Measurements from ENCODE around the gene KNL1. TPM values are rescaled to one million over a fixed set of nuclear protein-coding genes. Genes with fewer than 3 reads are reported as not detected.
"Not testable (repeated sequence)": the region's sequence is repeated elsewhere in the genome, so short reads cannot be mapped to it uniquely, and the experiment has no call there.

The KNL1 gene
- total and polyA plus RNA-seq, 7 donors: under 0.01 to 5.9 (median 0.57) TPM; not detected in 1

DNA sequence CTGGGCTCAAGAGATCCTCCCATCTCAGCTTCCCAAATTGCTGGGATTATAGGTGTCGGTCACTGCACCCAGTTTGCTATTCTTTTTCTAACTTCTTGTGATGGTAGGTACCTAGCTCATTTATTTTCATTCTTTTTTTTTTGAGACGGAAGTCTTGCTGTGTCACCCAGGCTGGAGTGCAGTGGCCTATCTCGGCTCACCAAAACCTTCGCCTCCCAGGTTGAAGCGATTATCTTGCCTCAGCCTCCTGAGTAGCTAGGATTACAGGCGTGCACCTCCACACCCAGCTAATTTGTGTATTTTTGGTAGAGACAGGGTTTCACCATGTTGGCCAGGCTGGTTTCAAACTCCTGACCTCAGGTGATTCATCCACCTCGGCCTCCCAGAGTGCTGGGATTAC, 70.9 kb downstream of the KNL1 start:
- H3K27me3 ChIP-seq: no peaks in the 10 kb centered on the region
- no peak overlapping the region for H3K27ac ChIP-seq
- no peaks in the 10 kb centered on the region for H3K36me3 ChIP-seq
- TF ChIP-seq POLR2AphosphoS5 (IDR thresholded peaks at IDR 0.05) (no peak), EP300 (IDR thresholded peaks at IDR 0.05) (no peak), POLR2A (IDR thresholded peaks at IDR 0.05) (no peak)
- TF ChIP-seq, protein P1, sequence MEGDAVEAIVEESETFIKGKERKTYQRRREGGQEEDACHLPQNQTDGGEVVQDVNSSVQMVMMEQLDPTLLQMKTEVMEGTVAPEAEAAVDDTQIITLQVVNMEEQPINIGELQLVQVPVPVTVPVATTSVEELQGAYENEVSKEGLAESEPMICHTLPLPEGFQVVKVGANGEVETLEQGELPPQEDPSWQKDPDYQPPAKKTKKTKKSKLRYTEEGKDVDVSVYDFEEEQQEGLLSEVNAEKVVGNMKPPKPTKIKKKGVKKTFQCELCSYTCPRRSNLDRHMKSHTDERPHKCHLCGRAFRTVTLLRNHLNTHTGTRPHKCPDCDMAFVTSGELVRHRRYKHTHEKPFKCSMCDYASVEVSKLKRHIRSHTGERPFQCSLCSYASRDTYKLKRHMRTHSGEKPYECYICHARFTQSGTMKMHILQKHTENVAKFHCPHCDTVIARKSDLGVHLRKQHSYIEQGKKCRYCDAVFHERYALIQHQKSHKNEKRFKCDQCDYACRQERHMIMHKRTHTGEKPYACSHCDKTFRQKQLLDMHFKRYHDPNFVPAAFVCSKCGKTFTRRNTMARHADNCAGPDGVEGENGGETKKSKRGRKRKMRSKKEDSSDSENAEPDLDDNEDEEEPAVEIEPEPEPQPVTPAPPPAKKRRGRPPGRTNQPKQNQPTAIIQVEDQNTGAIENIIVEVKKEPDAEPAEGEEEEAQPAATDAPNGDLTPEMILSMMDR (IDR thresholded peaks at IDR 0.05): no peak
- intact Hi-C loops (cut with DNase I): no loop called here
- no peaks in the 10 kb centered on the region for H3K4me1 ChIP-seq
- H3K9me3 ChIP-seq: no peaks in the 10 kb centered on the region
- 96% methylated on average over 7 of the region's 7 CpGs for WGBS, 2 donors
- DNase-seq: no peak
- H3K4me3 ChIP-seq: no peak overlapping the region

DNA sequence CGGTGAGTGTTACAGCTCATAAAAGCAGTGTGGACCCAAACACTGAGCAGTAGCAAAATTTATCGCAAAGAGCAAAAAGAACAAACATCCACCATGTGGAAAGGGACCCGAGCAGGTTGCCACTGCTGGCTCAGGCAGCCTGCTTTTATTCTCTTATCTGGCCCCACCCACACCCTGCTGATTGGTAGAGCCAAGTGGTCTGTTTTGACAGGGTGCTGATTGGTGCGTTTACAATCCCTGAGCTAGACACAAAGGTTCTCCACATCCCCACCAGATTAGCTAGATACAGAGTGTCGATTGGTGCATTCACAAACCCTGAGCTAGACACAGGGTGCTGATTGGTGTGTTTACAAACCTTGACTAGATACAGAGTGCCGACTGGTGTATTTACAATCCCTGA, 82.2 kb downstream of the KNL1 start:
- 89 to 92% methylated on average over 6 of the region's 6 CpGs for WGBS, 2 donors

DNA sequence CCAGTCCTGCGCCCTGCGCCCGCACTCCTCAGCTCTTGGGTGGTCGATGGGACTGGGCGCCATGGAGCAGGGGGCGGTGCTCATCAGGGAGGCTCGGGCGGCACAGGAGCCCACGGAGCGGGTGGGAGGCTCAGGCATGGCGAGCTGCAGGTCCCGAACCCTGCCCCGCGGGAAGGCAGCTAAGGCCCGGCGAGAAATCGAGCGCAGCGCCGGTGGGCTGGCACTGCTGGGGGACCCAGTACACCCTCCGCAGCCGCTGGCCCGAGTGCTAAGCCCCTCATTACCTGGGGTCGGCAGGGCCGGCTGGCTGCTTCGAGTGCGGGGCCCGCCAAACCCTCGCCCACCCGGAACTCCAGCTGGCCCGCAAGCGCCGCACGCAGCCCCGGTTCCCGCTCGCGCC, 82.9 kb downstream of the KNL1 start:
- WGBS, 2 donors: 94 to 97% methylated on average over 36 to 38 of the region's 38 CpGs
- not testable (repeated sequence) for H3K27ac ChIP-seq, H3K27me3 ChIP-seq, H3K4me3 ChIP-seq, H3K36me3 ChIP-seq, H3K4me1 ChIP-seq, H3K9me3 ChIP-seq, DNase-seq
- intact Hi-C loops (cut with DNase I): loop anchor here (5.0 kb wide), 1 partner anchor 215 kb away; the partner anchor contains the start of gene VPS18

More for the DNA sequence above, 82.2 kb downstream of the KNL1 start:
- H3K27me3 ChIP-seq, H3K36me3 ChIP-seq, H3K4me1 ChIP-seq, H3K27ac ChIP-seq, DNase-seq, H3K4me3 ChIP-seq, H3K9me3 ChIP-seq: not testable (repeated sequence)
- intact Hi-C loops (cut with DNase I): loop anchor here (5.0 kb wide), 1 partner anchor 216 kb away; the partner anchor contains the start of gene VPS18

DNA sequence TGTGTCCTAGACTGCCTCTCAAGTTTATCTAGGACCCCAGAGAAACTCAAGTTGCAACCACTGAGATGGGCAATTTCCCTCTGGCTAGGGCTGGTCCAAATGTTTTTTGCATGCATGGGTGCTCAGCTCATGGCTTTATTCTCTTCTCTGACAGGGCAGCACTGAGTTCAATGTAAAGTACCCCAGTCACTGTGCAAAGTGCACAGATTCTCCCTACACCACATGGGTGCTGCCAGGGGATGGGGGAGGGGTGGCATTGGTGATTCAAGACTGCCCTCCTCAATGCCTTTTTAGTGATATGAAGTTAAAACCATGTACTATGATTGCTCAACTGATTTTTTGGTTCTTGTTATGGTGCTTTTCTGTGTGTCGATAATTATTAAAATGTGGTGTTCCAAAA, 86.1 kb downstream of the KNL1 start:
- intact Hi-C loops (cut with DNase I): no loop called here

DNA sequence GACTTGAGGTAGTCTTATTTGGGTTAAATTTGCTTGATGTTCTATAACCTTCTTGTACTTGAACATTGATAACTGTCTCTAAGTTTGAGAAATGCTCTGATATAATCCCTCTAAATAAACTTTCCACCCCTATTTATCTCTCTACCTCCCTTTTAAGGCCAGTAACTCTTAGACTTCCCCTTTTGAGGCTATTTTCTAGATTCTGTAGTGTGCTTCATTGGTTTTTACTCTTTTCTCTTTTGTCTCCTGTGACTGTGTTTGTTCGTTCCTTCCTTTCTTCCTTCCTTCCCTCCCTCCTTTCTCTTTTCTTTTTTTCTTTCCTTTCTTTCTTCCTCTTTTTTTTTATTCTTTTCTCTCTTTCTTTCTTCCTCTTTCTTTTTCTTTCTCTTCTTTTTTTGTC, 86.9 kb downstream of the KNL1 start:
- DNase-seq; H3K9me3 ChIP-seq; H3K27me3 ChIP-seq; H3K4me1 ChIP-seq; H3K36me3 ChIP-seq; H3K27ac ChIP-seq; intact Hi-C loops (cut with DNase I); H3K4me3 ChIP-seq: not testable (repeated sequence)
- 67 to 88% methylated on average over 1 of the region's 1 CpG for WGBS, 2 donors

More for the DNA sequence above, 86.1 kb downstream of the KNL1 start:
- TF ChIP-seq POLR2A (IDR thresholded peaks at IDR 0.05) (no peak), POLR2AphosphoS5 (IDR thresholded peaks at IDR 0.05) (no peak), EP300 (IDR thresholded peaks at IDR 0.05) (no peak)
- TF ChIP-seq, protein P1 (IDR thresholded peaks at IDR 0.05): no peak
- Histone ChIP-seq H3K27ac (no peak overlapping the region), H3K36me3 (no peaks in the 10 kb centered on the region), H3K9me3 (no peaks in the 10 kb centered on the region), H3K27me3 (no peaks in the 10 kb centered on the region), H3K4me3 (no peak overlapping the region), H3K4me1 (no peaks in the 10 kb centered on the region)
- 95 to 97% methylated on average over 1 of the region's 1 CpG for WGBS, 2 donors
- no peak for DNase-seq

DNA sequence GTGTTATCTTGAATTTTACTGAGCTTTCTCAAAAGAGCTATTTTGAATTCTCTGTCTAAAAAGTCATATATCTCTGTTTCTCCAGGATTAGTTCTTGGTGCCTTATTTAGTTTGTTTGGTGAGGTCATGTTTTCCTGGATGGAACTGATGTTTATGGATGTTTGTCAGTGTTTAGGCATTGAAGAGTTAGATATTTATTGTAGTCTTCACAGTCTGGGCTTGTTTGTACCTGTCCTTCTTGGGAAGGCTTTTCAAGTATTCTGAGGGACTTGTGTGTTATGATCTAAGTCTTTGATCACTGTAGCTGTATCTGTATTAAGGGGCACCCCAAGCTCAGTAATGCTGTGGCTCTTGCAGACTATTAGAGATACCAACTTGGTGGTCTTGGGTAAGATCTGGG, 90.3 kb downstream of the KNL1 start:
- no peaks in the 10 kb centered on the region for H3K4me1 ChIP-seq
- H3K4me3 ChIP-seq: no peak overlapping the region
- H3K9me3 ChIP-seq: no peaks in the 10 kb centered on the region
- intact Hi-C loops (cut with DNase I): no loop called here
- no peak overlapping the region for H3K27ac ChIP-seq
- no peaks in the 10 kb centered on the region for H3K36me3 ChIP-seq
- no peak for DNase-seq
- TF ChIP-seq POLR2A (IDR thresholded peaks at IDR 0.05): no peak
- TF ChIP-seq POLR2AphosphoS5 (IDR thresholded peaks at IDR 0.05): no peak
- TF ChIP-seq, protein P1 (IDR thresholded peaks at IDR 0.05): no peak
- no peak for TF ChIP-seq EP300 (IDR thresholded peaks at IDR 0.05)
- no peaks in the 10 kb centered on the region for H3K27me3 ChIP-seq
